NCI-H510A treated with DMSO at 0.1 percent for 48 hours (cell line): ENCODE results near the gene SLC17A7.
A peak's percentile ranks its signal among the peaks of the same experiment; 100 is the strongest.

Experiments used
- DNase-seq: peaks from one replicate; lab custom pipeline; 2025; lab: John Stamatoyannopoulos, UW

The SLC17A7 gene

DNA sequence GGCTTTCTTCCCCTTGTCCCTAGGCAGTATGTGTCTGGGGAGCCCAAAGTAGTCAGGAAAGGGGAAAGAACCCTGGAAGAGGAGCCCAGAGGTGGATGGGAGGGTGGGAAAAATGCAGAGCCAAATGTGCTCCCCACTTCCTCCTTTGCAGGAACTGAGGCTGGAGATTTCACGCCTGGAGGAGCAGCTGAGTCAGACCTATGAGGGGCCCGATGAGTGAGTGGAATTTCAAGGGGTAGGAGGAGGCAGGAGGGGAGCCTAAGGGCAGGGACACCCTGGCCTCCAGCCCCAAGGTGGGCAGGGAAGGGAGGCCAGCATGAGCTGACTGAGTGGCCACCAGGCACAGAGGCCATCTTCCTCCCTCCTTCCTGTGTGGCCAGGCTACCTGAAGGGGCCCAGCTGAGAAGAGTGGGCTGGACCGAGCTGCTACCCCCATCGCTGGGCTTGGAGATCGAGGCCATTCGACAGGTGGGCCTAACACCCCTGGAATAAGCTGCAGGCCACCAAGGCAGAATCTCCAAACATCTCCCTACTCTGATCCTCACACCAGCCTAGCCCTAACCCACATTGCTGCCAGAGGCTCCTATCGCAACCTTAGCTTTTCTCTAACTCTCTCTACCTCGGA, 32.4 kb downstream of the SLC17A7 start:
- DNase-seq = no peak

DNA sequence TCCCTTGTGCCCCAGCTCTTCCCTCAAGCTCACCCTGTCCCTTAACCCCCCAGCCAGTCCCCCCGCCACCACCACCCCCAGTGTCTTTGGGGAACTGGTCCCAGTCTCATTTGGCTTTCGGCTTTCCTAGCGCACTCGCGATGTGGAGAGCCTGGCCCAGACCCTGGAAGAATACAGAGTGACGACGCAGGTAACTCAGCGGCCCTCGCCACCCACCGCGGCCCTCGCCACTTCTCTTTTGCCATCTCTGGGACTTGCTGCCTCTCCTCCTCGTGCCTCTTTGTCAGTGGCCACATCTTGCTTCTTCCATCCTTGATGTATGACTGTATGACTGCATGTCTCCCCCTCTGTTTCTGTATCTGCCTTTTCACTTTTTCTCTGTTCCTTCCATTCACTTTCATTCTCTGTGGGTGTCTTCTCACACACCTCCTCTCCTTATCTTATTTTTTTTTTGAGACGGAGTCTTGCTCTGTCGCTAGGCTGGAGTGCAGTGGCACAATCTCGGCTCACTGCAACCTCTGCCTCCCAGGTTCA, 33.8 kb downstream of the SLC17A7 start:
- DNase-seq = no peak

DNA sequence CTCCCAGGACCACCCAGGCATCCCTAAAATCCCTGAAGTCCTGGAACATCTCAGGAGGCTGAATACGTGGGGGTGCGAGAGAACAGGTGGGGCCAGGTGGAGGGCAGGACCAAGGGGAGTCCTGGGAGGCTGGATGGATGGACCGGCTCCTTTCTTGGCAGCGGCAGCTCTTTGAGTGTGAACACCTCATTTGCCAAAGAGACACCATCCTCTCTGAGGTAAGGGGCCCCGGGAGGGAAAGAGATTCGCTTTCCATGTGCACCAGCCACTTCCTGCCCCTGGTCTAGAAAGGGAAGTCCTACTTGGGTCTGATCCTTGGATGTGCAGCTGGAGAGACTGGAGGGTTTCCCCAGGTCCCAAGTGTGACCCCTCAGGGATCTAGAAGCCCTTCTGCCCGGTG, 34.2 kb downstream of the SLC17A7 start:
- no peak for DNase-seq

DNA sequence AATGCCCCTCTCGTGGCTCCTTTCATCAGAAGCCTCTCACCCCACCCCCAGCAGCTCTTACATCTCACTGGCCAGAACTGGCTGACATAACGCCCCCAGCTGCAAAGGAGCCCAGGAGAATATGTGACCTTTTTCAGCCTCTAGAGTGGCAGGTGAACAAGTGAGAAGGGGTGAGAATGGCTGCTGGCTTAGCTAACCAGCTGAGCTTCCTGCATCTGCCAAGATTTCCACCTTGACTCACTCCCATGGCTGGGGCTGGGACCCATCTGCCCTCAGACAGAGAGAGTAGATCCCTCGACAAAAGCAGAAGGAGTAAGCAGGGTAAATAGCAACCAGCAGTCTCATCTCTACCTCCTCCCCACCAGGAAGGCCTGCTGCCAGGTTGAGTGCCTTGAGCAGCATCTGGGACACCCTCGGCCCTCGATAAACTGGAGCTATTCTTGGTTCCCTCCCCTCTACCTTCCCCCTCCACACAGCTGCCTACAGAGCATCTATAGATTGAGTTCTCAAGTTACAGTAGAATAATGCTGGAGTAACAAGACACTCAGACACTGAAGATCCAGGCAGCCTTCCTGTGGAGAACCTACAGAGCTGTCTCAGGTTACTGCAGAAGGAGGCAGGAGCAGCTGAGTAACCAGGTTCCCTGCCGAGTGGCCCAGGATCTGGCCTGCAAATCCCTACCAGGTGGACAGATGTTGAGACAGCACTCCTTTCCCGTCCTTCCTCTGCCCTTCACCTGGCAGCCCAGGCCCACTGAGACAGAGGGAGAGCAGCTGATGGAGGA, 37.7 kb downstream of the SLC17A7 start:
- peak; percentile 98 for DNase-seq

DNA sequence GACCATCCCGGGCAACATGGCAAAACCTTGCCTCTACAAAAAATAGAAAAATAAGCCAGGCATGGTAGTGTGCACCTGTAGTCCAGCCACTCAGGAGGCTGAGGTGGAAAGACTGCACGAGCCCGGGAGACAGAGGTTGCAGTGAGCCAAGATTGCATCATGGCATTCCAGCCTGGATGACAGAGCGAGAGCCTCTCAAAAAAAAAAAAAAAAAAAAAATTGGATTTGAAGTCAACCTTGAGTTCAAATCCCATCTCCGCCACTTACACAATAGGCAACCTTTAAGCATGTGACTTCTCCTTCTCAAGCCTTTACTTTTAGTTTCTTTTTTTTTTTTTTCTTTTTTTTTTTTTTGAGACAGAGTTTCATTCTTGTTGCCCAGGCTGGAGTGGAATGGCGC, 41.3 kb downstream of the SLC17A7 start:
- no peak for DNase-seq

DNA sequence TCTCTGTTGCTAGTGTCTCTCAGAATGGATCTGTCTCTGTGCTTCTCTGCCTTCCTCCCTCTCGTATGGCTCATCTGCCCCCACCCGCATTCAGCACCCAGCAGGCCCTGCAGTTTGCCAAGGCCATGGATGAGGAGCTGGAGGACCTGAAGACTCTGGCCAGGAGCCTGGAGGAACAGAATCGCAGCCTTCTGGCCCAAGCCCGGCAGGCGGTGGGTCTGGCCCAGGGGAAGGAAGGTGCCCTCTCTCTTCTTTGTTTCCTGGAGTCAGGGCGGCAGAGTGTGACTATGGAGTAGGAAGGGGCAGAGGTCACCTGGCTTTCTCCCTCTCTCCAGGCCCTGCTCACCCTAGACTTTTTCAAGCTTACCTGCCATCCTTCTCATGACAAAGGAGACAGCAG, 42.4 kb downstream of the SLC17A7 start:
- DNase-seq = no peak

DNA sequence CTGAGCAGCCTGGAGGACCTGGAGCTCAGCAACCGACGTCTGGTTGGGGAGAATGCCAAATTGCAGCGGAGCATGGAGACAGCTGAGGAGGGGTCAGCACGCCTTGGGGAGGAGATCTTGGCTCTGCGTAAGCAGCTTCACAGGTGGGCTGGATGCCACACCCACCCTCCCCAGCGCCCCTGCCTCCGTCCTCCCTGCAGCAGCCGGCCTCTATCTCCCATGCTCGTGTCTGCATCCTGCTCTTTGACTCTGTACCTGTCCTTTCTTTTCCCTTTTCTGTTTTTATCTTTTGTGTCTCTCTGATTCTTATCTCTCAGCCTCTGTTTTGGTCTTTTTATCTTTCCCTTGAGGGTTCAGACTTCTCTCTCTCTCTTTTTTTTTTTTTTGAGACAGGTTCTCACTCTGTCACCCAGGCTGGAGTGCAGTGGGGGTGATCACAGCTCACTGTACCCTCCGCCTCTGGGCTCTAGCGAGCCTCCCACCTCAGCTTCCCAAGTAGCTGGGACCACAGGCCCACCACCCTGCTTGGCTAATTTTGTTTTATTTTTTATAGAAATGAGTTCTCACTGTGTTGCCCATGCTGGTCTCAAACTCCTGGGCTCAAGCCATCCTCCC, 43.2 kb downstream of the SLC17A7 start:
- no peak for DNase-seq

DNA sequence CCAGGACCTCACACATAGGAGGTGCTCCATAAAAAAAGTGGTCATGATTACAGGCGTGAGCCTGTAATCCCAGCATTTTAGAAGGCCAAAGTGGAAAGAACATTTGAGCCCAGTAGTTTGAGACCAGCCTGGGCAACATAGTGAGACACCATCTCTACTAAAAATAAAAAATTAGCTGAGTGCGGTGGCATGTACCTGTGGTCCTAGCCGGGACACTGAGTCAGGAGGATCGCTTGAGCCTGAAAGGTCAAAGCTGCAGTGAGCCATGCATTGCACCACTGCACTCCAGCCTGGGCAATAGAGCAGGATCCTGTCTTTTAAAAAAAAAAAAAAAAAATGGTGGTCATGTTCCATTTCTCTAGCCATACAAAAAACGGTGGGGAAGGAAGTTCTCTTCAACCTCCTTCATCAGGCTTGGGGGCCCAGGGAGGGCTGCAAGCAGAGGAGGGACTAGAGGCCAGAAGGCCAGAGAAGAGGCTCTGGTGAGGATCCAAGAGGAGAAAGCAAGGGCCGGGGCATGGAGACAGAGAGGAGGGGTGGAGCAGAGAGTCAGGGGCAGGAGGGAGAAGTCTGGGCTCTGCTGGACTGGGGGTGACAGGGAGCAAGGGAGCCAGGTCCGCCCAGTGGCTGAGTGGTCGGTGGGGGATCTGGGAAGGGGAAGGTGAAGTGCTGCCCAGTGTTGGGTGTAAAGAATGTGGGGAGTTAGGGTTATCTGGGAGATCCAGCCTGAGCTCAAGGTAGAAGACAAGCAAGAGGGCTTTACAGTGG, 44.4 kb downstream of the SLC17A7 start:
- no peak for DNase-seq

DNA sequence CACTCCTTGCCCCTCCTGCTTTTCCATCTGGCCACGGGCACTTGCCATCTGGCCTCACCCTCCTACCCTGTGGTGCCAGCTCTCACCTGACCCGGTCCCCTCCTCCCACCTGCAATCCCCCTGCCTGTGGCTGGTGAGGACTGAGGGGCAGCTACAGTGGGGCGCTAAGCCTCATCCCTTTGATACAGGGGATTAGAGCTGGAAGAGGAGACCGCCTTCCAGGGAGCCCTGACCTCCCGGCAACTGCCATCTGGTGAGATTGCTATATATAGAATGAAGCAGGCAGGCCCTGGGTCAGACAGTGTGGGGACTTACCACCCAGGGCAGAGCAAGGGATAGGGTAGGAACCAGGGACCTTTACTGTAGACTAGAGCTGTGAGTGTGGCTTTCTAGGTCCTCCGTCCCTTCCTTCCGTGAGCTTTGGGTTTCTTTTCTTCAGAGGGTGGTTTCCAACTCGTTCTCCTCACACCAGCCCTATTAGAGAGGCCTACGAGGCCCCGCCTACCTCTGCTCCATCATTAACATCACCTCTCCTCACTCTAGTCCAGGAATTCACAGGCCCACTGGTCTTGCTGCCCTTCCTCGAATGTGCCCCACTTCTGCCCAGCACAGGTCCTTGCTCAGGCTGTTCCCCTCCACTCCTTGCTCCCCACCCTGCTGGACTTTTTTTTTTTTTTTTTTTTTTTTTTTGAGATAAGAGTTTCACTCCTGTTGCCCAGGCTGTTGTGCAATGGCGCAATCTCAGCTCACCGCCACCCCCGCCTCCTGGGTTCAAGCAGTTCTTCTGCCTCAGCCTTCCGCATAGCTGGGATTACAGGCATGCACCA, 45.5 kb downstream of the SLC17A7 start:
- no peak for DNase-seq

DNA sequence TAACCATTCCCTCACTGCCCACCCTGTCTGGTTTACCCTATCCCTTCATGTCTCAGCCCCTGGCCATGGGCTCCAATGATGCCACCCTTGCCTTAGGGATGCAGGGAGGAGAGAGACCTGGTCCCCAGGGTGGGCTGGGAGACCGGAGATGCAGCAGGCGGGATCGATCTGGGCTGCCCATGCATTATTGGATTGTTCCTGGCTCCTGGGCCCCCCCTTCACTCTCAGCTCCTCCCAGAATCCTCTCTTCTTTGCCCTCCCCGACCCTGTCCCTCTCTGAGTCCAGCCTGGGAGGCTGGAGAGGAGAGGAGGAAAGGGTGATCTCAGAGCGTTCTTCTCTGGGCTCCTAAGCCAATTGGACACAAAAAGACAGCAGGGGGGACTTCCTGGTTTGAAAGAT, 47.4 kb downstream of the SLC17A7 start:
- no peak for DNase-seq

DNA sequence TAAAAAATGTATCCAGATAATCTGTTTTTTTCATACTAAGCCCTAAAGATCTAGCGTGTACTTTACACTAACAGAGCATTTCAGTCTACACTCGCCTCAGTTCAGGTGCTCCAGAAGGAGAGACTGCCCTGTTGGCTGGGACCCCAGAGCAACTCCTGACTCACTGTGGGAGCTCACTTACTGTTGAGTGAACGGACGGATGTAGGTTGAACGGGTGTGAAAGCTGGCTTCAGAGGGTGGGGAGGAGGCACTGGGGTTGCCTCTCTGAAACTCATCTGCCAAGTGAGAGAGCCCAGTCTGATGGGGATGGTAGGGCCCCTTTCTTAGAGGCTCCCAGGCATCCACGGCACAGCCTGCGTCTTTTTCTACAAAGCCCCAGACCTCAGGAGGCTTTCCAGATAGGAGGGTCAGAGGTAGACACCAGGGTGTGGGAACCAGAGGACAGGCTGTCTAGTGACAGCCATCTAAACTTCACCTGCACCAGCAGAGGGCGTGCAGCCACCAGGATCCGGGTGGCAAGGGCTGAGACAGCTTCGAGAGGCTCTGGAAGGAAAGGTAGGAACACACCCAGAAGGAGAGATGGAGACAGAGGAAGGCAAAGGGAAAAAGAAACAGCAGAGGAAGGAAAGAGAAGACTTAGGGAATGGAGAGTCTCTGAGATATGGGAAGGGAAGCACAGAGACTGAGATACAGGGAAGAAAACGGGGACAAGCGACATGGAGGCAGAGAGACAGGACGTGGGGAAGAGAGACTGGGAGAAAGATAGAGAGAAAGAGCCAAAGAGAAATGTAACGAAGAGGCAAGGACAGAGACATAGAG, 49.5 kb downstream of the SLC17A7 start:
- DNase-seq = peak; percentile 72

DNA sequence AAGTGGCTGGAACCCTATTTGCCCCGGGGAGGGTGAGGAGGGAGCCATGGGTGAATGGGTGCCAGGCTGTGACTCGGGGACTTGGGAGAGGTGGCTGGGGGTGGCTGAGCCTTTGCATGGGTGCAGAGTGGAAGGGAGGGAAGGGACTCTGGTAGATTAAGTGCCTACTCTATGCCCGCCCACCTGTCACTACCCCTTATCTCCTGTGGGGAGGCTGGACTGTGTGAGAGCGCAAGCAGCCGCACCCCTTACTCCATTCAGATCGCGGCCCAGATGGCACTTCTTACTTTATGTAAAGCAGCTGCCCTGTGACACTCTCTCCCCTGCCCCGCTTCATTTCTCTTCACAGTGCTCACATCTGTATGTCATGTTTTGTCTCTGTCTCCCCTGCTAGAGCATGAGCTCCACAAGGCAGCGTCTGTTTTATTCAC, 50.4 kb downstream of the SLC17A7 start:
- no peak for DNase-seq

DNA sequence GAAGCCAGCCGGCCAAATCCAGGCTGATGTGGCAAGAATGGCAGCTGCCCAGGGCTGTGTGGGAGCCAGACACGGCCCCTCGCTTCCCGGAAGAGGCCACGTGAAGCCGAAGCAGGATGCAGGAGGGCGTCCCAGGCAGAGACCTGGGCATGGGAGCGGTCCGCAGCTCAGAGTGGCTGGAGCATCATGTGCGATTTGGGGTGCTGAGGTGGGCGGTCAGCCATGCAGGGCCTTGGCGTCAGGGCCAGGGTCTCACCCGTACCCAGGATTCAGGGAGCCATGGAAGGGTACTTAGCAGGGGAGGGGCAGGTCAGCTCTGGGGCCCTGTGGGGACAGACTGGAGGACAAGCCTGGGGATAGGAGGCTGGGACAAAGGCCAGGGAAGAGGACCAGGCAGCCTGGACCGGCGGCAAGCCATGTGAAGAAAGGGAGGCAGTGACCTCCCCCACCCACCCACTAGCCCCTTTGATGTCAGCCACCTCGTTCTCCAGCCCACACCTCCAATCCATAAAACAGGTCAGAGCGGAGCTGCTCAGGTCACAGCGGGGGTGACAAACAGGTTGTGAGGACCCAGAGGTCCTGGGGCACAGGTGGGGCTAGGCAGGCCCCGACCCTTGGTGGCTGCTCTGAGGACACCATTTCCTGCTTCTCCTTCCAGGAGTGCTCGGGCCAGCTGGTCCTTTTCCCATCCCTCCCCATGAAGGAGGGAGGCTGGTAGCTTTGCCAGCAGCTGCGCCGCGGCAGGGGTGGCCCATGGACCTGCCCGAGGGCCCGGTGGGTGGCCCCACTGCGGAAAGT, 51.0 kb downstream of the SLC17A7 start:
- DNase-seq = no peak

DNA sequence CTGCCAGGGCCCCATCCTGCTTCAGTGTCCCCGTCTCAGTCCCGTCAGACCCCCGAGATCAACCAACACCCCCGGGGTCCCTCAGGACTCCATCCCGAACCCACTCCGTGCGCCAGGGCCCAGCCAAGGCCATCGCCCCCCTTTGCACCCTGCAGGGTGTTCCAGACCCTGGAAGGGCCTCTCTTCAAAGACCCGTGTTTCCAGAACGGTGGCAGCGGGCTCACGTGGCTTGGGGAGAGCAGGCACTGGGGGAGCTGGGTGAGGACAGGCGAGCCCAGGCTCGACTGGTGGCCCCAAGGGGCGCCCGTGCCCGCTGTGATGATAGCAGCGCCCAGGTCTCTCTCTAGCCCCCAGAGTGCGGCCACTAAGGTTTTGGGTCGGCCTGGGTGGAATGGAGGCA, 51.9 kb downstream of the SLC17A7 start:
- DNase-seq = no peak

DNA sequence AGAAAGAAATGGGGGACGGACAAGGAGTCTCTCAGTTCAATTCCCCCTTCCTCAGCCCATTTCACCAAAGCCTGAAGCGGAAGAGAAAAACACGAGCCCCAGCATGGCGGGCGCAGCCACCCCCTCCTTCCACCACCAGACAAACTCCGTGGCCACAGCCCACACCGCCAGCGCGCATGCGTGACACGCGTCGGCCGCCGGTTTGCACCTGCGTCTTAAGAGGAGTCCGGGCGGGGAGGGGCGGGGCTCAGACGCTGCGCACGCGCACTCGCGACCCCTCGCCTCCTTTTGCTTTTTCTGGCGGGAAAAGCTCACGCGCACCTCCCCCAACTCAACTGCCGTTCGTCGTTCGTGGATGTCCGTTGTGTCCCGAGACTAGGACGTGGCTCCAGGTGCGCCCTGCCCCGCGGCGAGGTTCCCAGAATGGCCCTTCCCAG, 53.4 kb downstream of the SLC17A7 start, which contains the start of gene KASH5:
KASH5 (plus strand) TSS at position 314 of the 437 bp plus-strand sequence. CDS start 2,635 bp downstream, outside the sequence.
- DNase-seq = peak; percentile 29

DNA sequence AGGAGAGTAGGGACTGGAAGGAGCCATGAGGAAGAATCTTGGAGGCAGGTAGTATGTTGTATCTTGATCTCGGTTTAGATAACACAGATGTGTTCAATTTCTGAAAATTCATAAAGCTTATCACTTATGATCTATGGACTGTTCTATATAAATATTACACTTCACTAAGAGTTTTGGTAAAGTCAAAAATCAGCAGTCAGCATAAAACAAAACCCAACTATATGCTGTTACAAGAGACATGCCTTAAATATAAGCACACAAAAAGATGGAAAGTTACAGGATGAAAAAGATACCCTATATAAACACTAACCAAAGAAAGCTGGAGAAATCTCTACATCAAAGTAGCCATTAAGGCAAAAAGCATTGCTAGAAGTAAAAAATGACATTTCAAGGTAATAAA, 57.7 kb downstream of the SLC17A7 start:
- DNase-seq = no peak

DNA sequence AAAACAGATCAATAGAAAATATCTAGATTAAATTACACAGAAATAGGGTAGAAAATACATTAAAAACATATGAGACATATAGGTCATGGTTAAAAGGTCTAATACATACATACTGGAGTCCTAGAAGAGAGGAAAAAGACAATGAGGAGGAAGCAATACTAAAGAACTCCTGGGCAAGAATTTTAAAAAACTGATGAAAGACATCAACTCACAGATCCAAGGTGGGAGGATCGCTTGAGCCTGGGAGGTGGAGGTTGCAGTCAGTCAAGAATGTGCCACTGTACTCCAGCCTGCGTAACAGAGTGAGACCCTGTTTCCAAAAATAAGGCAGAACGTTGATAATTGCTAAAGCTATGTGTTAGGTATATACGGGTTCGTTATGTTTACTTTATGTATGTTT, 58.7 kb downstream of the SLC17A7 start:
- DNase-seq = no peak

DNA sequence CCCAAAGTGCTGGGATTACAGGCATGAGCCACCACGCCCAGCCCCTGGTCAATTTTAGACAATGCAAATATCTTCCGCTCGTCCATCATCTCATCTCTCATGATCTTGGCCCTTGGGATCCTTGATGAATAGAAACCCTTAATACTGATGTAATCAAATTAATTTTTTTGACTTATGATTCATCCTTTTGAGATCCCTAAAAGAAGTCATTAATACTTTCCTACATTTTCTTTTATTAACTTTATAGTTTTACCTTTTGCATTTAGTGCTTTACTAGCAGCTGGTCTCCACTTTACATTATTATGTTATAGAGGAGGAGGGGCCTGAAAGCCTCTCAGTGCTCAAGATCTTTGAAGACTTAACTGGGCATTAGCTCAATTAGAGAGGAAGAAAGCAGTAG, 60.9 kb downstream of the SLC17A7 start:
- DNase-seq = no peak
